Lung (tissue), 12 donors: ENCODE data around the gene ERP44. TPM values are rescaled to one million over a fixed set of nuclear protein-coding genes. Genes with fewer than 3 reads are reported as not detected.

Source experiments
- ATAC-seq: fragments of 200-7000 bp; cut with Tn5 transposase; one replicate; pipeline ENCODE4 v1.9.1; 2020; ENCODE audit warnings: moderate number of reproducible peaks; ENCODE audit not compliant: insufficient read depth, low FRiP score
- DNase-seq, 3 donors: peaks; one replicate each; pipeline ENCODE4 v3.0.0-alpha.2; 2013 to 2017
- H3K27ac ChIP-seq, 2 donors: one replicate each; pipeline ENCODE4 v1.5.1; 2013; ENCODE audit warnings: mild to moderate bottlenecking in 2 of 2, moderate library complexity in 2 of 2, control low read depth in 1 of 2, inconsistent platforms in 1 of 2, low read depth in 1 of 2, low read length in 1 of 2
- H3K27me3 ChIP-seq, 3 donors: one replicate each; pipeline ENCODE4 v1.5.1; 2013; ENCODE audit warnings: low read length in 2 of 3; ENCODE audit not compliant: control insufficient read depth in 3 of 3, insufficient read depth in 3 of 3
- H3K36me3 ChIP-seq, 4 donors: one replicate each; pipeline ENCODE4 v1.5.1; 2013; ENCODE audit warnings: low read length in 4 of 4, mild to moderate bottlenecking in 1 of 4, moderate library complexity in 1 of 4; ENCODE audit not compliant: control insufficient read depth in 4 of 4, insufficient read depth in 4 of 4
- H3K4me1 ChIP-seq, 5 donors: one replicate each; pipeline ENCODE4 v1.5.1; 2013; ENCODE audit warnings: low read length in 5 of 5, mild to moderate bottlenecking in 2 of 5, moderate library complexity in 1 of 5; ENCODE audit not compliant: control insufficient read depth in 5 of 5, insufficient read depth in 5 of 5
- H3K4me3 ChIP-seq: one replicate; pipeline ENCODE4 v1.5.1; 2013; ENCODE audit warnings: mild to moderate bottlenecking, control low read depth, moderate library complexity
- H3K9ac ChIP-seq, 2 donors: one replicate each; pipeline ENCODE4 v1.5.1; 2013; ENCODE audit warnings: low read length in 2 of 2, control low read depth in 1 of 2; ENCODE audit not compliant: insufficient read depth in 1 of 2
- H3K9me3 ChIP-seq, 4 donors: one replicate each; pipeline ENCODE4 v1.5.1; 2013; ENCODE audit warnings: low read length in 3 of 4, mild to moderate bottlenecking in 1 of 4, moderate library complexity in 1 of 4; ENCODE audit not compliant: control insufficient read depth in 4 of 4, insufficient read depth in 3 of 4
- WGBS, 2 donors: extraction: QIAGEN DNeasy Blood & Tissue Kit; methylation state at CpG; one replicate each; pipeline ENCODE4 v1.1.7; 2013; 5-methylcytosine and 5-hydroxymethylcytosine counted together
- polyA plus RNA-seq, 2 donors: library from polyadenylated mRNA; stranded (reverse); fragments of 200-250 nt; gene quantifications; one replicate each; pipeline ENCODE4 v1.2.1, GENCODE V29; 2013
- total RNA-seq, 2 donors: library from RNA; depleted of rRNA in 1 of 2; stranded (reverse); fragments of >200 nt in 1 of 2; gene quantifications; one replicate each; pipeline ENCODE4 v1.2.1, GENCODE V29; 2014 to 2021
- TF ChIP-seq, protein P1 (sequence below): IDR thresholded peaks from 2 replicates; pipeline ENCODE4 v1.5.1; 2012; ENCODE audit warnings: mild to moderate bottlenecking; ENCODE audit errors: control extremely low read depth, extremely low read depth
- donor health status: control.
- donor health status: control.
- donor health status: Bipolar disorder and iron deficiency.
- donor health status: healthy.
- donor health status: DM: yes; HTN: yes; CAD: no.

ERP44 gene
- total and polyA plus RNA-seq, 4 donors = 22.6 to 27.6 (median 27.0) TPM

DNA sequence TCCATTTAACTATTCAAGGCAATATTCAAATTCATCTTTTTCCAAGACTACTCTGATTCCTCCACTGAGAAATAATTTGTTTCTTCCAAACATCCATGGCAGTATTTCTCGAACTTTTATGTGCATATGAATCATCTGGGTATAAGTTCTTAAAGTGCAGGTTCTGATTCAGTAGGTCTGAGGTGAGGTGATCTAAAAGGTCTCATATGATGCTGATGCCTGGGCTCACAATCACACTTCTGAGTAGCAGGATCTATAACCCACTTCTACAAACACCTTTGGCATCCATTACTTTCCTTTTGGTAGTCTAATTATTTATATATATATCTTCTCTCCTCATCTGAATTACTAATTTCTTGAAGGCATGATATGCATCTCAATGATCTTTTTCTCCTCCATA lies 7.2 kb downstream of the ERP44 start:
- peaks cover 0 to 4% (median 3%) of the 10 kb centered on the region in 5 donors for H3K4me1 ChIP-seq
- no peaks in the 10 kb centered on the region for H3K27me3 ChIP-seq
- H3K9me3 ChIP-seq = no peaks in the 10 kb centered on the region
- no peak overlapping the region for H3K9ac ChIP-seq
- ATAC-seq (no peak), DNase-seq (no peak)
- whole genome bisulfite sequencing, 2 donors = 92% methylated on average over 1 of the region's 1 CpG
- no peak overlapping the region for H3K27ac ChIP-seq
- no peak overlapping the region for H3K4me3 ChIP-seq
- TF ChIP-seq, protein P1, sequence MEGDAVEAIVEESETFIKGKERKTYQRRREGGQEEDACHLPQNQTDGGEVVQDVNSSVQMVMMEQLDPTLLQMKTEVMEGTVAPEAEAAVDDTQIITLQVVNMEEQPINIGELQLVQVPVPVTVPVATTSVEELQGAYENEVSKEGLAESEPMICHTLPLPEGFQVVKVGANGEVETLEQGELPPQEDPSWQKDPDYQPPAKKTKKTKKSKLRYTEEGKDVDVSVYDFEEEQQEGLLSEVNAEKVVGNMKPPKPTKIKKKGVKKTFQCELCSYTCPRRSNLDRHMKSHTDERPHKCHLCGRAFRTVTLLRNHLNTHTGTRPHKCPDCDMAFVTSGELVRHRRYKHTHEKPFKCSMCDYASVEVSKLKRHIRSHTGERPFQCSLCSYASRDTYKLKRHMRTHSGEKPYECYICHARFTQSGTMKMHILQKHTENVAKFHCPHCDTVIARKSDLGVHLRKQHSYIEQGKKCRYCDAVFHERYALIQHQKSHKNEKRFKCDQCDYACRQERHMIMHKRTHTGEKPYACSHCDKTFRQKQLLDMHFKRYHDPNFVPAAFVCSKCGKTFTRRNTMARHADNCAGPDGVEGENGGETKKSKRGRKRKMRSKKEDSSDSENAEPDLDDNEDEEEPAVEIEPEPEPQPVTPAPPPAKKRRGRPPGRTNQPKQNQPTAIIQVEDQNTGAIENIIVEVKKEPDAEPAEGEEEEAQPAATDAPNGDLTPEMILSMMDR = no peak
- H3K36me3 ChIP-seq = no peaks in the 10 kb centered on the region

DNA sequence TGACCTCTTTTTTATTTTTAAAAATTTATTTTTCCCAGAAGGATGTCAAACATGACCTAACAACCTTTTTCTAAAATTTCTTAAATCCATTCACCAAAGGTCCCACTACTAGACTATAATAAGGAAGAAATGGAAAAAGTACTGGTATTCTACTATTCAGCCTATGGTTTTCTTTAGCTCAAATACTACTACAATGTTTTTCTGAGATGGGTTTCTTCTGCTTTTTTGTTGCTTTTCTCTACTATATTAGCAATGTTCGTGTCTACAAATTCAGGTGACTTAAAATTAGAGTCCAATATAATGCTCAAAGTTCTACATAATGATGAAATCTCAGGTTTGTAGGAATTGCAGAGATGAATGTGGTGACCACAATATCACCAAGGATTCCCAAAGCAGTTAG lies 7.9 kb downstream of the ERP44 start:
- DNase-seq (no peak), ATAC-seq (no peak)
- H3K9ac ChIP-seq = no peak overlapping the region
- no peak overlapping the region for H3K4me3 ChIP-seq
- no peaks in the 10 kb centered on the region for H3K27me3 ChIP-seq
- H3K36me3 ChIP-seq = no peaks in the 10 kb centered on the region
- no peak overlapping the region for H3K27ac ChIP-seq
- 94 to 96% methylated on average over 1 of the region's 1 CpG for WGBS, 2 donors
- no peaks in the 10 kb centered on the region for H3K9me3 ChIP-seq
- H3K4me1 ChIP-seq = peaks cover 0 to 4% (median 3%) of the 10 kb centered on the region in 5 donors
- TF ChIP-seq, protein P1 = no peak

DNA sequence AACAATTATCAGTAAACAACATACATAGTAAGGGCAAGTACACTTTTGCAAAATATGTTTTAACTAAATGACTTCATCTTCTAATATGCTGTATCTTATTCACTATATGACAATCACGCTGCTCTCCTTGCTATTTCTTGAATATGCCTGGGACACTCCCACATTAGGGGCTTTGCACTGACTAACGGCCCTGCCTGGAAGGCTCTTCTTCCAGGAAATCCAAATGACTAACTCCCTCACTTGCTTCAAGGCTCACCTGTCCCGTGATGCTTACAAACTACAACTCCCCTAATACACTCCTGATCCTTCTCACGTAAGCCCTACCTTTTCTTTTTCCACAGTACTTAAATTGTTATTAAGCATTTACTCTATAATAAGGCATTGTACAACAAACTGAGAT lies 10.6 kb downstream of the ERP44 start:
- no peak for ATAC-seq
- 78 to 88% methylated on average over 4 of the region's 4 CpGs for WGBS, 2 donors

More for the DNA sequence above, 10.6 kb downstream of the ERP44 start:
- Histone ChIP-seq H3K4me3 (no peak overlapping the region), H3K9ac (no peak overlapping the region), H3K9me3 (no peaks in the 10 kb centered on the region), H3K27ac (no peak overlapping the region), H3K4me1 (peaks cover 0 to 10% (median under 1%) of the 10 kb centered on the region in 5 donors), H3K27me3 (no peaks in the 10 kb centered on the region), H3K36me3 (no peaks in the 10 kb centered on the region)
- TF ChIP-seq, protein P1 = no peak
- no peak for DNase-seq
